BLaER1 (cell line): ENCODE data around the gene XPNPEP1.

Experiments used
- H3K27ac ChIP-seq: shearing (Covaris generic); formaldehyde crosslinking; 2 replicates; pipeline ENCODE4 v1.8.1; 2022
- H3K27me3 ChIP-seq: shearing (Covaris generic); formaldehyde crosslinking; 2 replicates; pipeline ENCODE4 v1.8.1; 2022
- H3K36me3 ChIP-seq: shearing (Covaris generic); formaldehyde crosslinking; 2 replicates; pipeline ENCODE4 v1.8.1; 2022
- H3K4me1 ChIP-seq: shearing (Covaris generic); formaldehyde crosslinking; 2 replicates; pipeline ENCODE4 v1.8.1; 2022
- H3K4me2 ChIP-seq: shearing (Covaris generic); formaldehyde crosslinking; 2 replicates; pipeline ENCODE4 v1.8.1; 2022
- H3K4me3 ChIP-seq: shearing (Covaris generic); formaldehyde crosslinking; 2 replicates; pipeline ENCODE4 v1.8.1; 2022
- H3K9ac ChIP-seq: shearing (Covaris generic); formaldehyde crosslinking; 2 replicates; pipeline ENCODE4 v1.8.1; 2022
- H3K9me3 ChIP-seq: shearing (Covaris generic); formaldehyde crosslinking; 2 replicates; pipeline ENCODE4 v1.8.1; 2022
- H4K20me1 ChIP-seq: shearing (Covaris generic); formaldehyde crosslinking; 2 replicates; pipeline ENCODE4 v1.8.1; 2022
- Cebpa-rat ChIP-seq: shearing (Covaris generic); IDR thresholded peaks from 2 replicates; pipeline ENCODE4 v1.8.1; 2022

Gene XPNPEP1

DNA sequence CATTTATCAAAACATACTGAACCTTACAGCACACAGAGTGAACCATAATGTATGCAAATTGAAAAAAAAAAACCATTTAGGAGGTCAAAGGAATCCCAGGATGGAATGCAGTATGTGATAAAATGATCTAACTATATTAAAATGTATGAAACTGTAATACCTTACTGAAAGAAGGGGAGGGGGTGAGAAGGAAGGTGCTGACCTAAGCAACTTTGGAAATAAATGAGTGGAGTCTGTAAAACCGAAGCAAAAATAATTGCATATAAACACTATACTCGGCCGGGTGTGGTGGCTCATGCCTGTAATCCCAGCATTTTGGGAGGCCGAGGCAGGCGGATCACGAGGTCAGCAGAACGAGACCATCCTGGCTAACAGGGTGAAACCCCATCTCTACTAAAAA lies 69.4 kb downstream of the XPNPEP1 start:
- H4K20me1 ChIP-seq = no peaks in the 10 kb centered on the region
- H3K36me3 ChIP-seq = no peaks in the 10 kb centered on the region
- no peaks in the 10 kb centered on the region for H3K27me3 ChIP-seq
- no peak overlapping the region for H3K27ac ChIP-seq
- no peak overlapping the region for H3K4me3 ChIP-seq
- H3K9ac ChIP-seq = no peak overlapping the region
- H3K4me1 ChIP-seq = no peaks in the 10 kb centered on the region
- H3K4me2 ChIP-seq = no peak overlapping the region
- no peak for TF ChIP-seq Cebpa-rat
- H3K9me3 ChIP-seq = no peaks in the 10 kb centered on the region

DNA sequence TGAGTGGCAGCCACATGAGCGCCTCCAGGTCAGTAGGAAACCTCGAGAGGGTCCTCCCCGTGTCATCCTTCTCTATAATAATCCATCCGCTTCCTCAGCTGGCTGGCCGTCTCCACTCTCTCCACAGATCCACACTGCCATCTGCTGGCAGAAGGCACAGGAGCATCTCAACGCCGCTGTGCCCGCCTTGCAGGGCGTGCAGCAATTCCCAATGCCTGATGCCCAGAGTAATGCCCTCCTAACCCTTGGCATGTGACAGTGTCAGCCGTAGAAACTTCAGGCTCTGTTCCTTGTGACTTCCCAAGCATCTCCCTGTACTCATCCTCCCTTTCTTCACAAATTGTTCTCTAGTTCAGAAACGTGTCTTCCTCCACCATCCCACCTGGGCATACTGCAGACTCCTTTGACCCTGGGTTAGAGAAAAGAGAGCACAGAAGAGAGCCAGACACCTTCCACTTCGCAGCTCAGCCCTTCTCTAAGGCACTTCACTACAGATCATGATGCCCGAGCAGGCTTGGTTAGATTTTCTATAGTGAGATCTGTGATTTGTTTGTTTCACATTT lies 70.8 kb downstream of the XPNPEP1 start:
- Histone ChIP-seq H3K4me1 (no peaks in the 10 kb centered on the region), H3K4me3 (no peak overlapping the region), H4K20me1 (no peaks in the 10 kb centered on the region), H3K27me3 (no peaks in the 10 kb centered on the region), H3K4me2 (no peak overlapping the region), H3K27ac (no peak overlapping the region), H3K36me3 (no peaks in the 10 kb centered on the region), H3K9me3 (no peaks in the 10 kb centered on the region), H3K9ac (no peak overlapping the region)
- TF ChIP-seq Cebpa-rat = no peak

DNA sequence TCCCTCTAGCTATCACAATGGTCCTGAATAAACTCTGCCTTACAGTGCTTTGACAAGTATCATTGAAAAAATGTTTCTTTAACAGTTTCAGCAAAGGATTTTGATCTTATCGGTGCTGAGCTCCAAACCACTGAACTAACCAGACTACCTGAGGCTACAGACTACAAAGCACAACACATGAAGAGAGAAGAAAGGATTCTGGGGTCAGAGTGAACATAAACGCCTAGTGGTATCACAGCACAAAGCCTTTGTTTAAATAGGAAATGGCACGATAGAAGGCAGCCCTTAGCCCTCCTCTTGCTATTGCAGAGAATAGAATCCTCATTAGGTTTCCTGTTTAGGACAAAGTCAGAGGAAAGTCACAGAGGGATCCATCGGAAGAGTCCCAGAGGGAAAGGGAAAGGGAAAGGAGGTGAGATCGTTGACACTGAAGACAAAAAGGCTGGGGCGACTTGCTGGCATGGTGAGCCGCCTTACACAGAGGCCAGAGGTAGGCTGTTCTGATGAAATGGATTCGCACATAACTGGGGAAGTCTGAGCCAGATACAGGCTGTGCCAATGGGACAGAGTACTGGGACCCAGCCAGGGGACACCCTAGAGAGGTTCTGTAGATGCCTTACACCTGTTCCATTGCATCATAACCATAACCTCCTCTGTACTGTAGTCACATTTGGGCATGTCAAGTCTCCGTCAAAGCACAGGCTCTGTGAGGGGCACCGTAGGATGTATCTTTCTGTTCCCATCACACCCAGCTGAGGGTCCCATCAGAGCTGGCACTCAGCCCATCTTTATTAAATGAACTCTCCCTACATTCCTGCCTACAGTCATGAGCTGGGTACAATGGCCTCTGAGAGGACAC lies 71.5 kb downstream of the XPNPEP1 start:
- Histone ChIP-seq H3K9ac (no peak overlapping the region), H3K27ac (no peak overlapping the region), H3K9me3 (no peaks in the 10 kb centered on the region), H3K27me3 (no peaks in the 10 kb centered on the region), H4K20me1 (no peaks in the 10 kb centered on the region), H3K36me3 (no peaks in the 10 kb centered on the region), H3K4me3 (no peak overlapping the region), H3K4me1 (no peaks in the 10 kb centered on the region), H3K4me2 (no peak overlapping the region)
- TF ChIP-seq Cebpa-rat = no peak

DNA sequence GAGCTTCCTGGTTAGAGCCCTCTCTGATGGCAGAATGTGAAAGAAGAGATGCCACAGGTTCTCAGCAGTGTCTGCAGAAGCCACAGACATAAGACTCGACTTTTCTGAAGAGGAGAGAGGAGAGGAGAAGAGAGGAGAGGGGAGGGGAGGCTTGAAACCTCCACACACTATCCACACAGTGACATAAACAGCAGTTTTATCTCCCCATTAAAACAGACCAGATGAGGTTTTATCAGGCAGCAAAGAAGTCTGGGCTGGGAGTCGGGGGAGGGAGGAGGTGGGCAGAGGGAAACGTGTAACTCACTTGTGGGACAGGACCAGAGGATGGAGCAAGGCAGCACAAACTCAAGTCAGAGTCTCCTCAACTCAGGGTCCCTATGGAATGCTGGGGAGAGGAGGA lies 76.5 kb downstream of the XPNPEP1 start:
- Histone ChIP-seq H3K27me3 (no peaks in the 10 kb centered on the region), H3K36me3 (no peaks in the 10 kb centered on the region), H3K4me3 (no peak overlapping the region), H3K4me2 (no peak overlapping the region), H3K27ac (no peak overlapping the region), H4K20me1 (no peaks in the 10 kb centered on the region), H3K4me1 (no peaks in the 10 kb centered on the region), H3K9ac (no peak overlapping the region), H3K9me3 (no peaks in the 10 kb centered on the region)
- TF ChIP-seq Cebpa-rat = no peak

DNA sequence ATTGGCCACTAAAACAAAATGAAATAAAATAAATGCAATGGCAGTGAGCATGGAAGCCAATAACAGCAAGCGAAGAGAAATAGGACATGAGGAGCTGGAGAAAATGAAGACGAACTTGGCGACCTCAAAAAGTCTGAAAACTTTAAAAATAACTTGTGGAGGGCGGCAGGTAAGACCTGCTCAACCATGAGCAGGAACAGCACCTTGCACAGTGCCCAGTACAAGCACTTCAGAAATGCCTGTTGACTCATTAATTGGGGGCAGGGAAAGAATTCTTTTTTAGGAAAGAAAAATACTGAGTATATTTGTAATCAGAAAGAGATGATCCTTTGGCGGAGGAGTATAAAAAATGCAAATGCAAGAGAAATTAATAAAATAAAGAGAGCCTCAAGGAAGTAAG lies 78.0 kb downstream of the XPNPEP1 start:
- Histone ChIP-seq H3K4me1 (no peaks in the 10 kb centered on the region), H3K36me3 (no peaks in the 10 kb centered on the region), H3K27ac (no peak overlapping the region), H3K4me3 (no peak overlapping the region), H3K27me3 (no peaks in the 10 kb centered on the region), H3K9me3 (no peaks in the 10 kb centered on the region), H3K4me2 (no peak overlapping the region), H4K20me1 (no peaks in the 10 kb centered on the region), H3K9ac (no peak overlapping the region)
- no peak for TF ChIP-seq Cebpa-rat

DNA sequence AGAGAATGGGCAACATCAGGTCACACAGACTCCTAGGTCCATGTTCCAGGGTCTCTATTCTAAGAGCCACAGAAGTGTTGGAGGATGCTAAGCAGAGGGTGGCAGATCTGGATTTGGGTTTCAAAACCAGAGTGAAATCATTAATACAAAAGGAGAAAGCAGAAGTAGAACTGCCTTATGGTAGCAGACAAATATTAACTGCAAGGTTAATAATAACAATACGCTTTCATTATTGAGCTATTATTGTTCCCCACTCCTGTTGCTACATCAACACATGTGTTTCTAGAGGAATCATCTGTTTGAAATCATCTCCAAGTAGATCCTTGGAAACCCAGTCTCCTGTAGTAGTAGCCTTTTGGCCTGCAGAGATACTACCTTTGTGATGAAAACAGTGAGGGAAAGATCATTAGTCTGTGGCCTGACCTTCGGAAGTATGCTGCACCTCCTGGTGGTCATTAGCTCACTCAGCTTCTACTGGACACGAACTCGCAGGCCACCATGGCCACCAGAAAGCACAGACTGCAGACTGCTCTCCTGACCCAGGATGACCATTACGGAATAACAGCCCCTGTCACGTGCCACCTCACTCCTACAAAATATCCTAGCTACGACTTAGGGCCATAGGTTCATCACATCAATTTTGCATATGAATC lies 84.6 kb downstream of the XPNPEP1 start:
- Histone ChIP-seq H3K9ac (no peak overlapping the region), H3K4me3 (no peak overlapping the region), H3K27me3 (no peaks in the 10 kb centered on the region), H3K27ac (no peak overlapping the region), H3K4me1 (no peaks in the 10 kb centered on the region), H3K4me2 (no peak overlapping the region), H3K9me3 (no peaks in the 10 kb centered on the region), H3K36me3 (no peaks in the 10 kb centered on the region), H4K20me1 (no peaks in the 10 kb centered on the region)
- no peak for TF ChIP-seq Cebpa-rat

DNA sequence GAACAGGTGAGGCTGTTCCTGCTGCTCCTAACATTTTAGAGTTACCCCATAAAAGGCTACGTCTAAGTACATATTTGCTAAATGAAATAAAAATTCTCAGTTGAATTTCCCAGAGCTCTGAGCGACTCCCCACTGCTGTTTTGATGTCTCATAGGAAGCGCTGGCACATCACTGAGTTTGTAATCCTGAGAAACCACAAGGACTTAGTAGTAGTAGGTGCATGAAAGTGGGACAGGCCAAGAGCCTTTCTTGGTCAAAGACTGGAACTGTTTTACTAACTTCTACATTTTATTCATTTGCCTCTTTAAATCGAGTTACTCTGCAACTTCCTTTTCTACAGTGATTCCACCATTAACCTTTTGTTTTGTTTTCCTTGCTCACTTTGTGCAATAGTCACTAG lies 85.9 kb downstream of the XPNPEP1 start:
- no peak for TF ChIP-seq Cebpa-rat
- Histone ChIP-seq H3K9me3 (no peaks in the 10 kb centered on the region), H3K9ac (no peak overlapping the region), H3K36me3 (no peaks in the 10 kb centered on the region), H3K27ac (no peak overlapping the region), H3K4me1 (no peaks in the 10 kb centered on the region), H3K4me2 (no peak overlapping the region), H4K20me1 (no peaks in the 10 kb centered on the region), H3K4me3 (no peak overlapping the region), H3K27me3 (no peaks in the 10 kb centered on the region)

DNA sequence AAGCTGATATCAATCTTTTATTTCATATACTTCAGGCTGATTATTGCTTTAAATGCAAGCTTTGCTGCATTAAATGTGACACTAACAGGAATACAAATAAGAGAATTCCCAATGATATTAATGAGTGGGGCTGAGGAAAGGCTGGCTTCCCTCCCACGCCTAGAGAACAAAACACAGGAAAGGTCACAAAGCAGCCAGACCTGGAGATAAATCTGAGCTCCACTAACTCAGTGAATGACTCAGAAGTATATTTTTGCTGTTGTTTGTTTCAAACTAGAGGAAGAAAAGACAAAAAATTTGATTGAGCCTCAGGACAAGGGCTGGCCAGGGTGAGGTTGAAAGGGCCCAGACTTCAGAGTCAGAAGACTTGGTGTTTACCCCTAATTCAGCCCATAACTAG lies 88.1 kb downstream of the XPNPEP1 start:
- no peak for TF ChIP-seq Cebpa-rat
- H3K9me3 ChIP-seq = no peaks in the 10 kb centered on the region
- no peaks in the 10 kb centered on the region for H3K27me3 ChIP-seq
- H3K36me3 ChIP-seq = no peaks in the 10 kb centered on the region
- no peak overlapping the region for H3K9ac ChIP-seq
- H3K4me3 ChIP-seq = no peak overlapping the region
- H4K20me1 ChIP-seq = no peaks in the 10 kb centered on the region
- H3K4me1 ChIP-seq = no peaks in the 10 kb centered on the region
- no peak overlapping the region for H3K4me2 ChIP-seq
- H3K27ac ChIP-seq = no peak overlapping the region

DNA sequence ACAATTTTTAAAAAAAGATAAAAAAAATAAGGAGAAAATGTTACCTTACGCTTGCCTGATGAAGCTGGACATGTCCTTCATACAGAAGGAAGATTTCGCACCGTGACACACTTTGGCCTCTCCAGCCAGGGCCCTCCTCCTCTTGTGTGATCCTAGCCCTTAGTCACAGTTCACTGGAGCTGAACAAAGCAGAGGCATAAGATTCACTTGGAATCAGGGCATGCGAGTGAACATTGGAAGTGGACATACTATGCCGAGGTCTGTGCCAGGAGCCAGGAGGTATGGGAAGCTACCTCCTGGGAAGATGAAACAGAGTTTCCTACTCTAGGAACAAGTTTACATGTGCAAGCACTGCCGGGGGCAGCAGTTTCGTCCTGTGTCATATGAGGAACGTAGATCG lies 91.5 kb downstream of the XPNPEP1 start:
- no peak overlapping the region for H3K9ac ChIP-seq
- no peak for TF ChIP-seq Cebpa-rat
- H3K4me2 ChIP-seq = no peak overlapping the region
- no peaks in the 10 kb centered on the region for H3K9me3 ChIP-seq
- H3K4me1 ChIP-seq = no peaks in the 10 kb centered on the region
- H3K27me3 ChIP-seq = no peaks in the 10 kb centered on the region
- H4K20me1 ChIP-seq = no peaks in the 10 kb centered on the region
- H3K27ac ChIP-seq = no peak overlapping the region
- no peaks in the 10 kb centered on the region for H3K36me3 ChIP-seq
- H3K4me3 ChIP-seq = no peak overlapping the region

DNA sequence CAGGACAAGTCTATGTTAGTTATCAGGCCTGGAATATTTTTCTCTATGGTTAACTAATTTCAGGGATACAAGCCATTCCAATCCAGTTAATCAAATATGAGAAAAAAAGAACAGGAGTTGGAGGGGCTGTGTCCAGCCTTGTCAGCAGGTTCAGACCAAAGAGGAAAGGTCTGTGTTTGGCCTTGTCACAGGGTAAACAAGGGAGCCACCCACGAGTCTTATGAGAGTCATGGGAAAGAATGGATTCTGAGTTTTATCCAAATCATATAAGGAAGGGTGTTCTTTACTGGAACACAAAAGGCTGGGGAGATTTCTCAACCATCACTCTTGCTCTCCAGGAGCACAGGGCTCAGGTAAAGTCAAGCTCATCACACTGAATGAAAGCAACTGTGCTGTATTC lies 99.1 kb downstream of the XPNPEP1 start:
- no peak overlapping the region for H3K4me2 ChIP-seq

More for the DNA sequence above, 99.1 kb downstream of the XPNPEP1 start:
- no peak overlapping the region for H3K4me3 ChIP-seq
- no peaks in the 10 kb centered on the region for H3K4me1 ChIP-seq
- H3K27me3 ChIP-seq = no peaks in the 10 kb centered on the region
- TF ChIP-seq Cebpa-rat = no peak
- H3K9ac ChIP-seq = no peak overlapping the region
- no peak overlapping the region for H3K27ac ChIP-seq
- H3K9me3 ChIP-seq = no peaks in the 10 kb centered on the region
- H4K20me1 ChIP-seq = no peaks in the 10 kb centered on the region
- no peaks in the 10 kb centered on the region for H3K36me3 ChIP-seq
